H1 (cell line): Measurements from ENCODE around the gene B3GALT5. TPM values are rescaled to one million over a fixed set of nuclear protein-coding genes. Genes with fewer than 3 reads are reported as not detected.

Experiments used
- CEBPB ChIP-seq: IDR thresholded peaks from 2 replicates; pipeline ENCODE4 v1.6.1; 2012; ENCODE audit warnings: low read depth, low read length
- EP300 ChIP-seq, 2 experiments: IDR thresholded peaks; 1 replicate in 1 of 2; 2 replicates in 1 of 2; pipeline ENCODE4 v1.6.1; 2011 to 2012; ENCODE audit warnings: low read depth in 2 of 2, low read length in 2 of 2, mild to moderate bottlenecking in 2 of 2, borderline replicate concordance in 1 of 2, inconsistent platforms in 1 of 2, moderate library complexity in 1 of 2
- GTF2F1 ChIP-seq: IDR thresholded peaks from 2 replicates; pipeline ENCODE4 v1.6.1; 2012; ENCODE audit warnings: low read depth, low read length, improper control_type of control experiment, borderline replicate concordance
- polyA plus RNA-seq, 7 experiments: library from polyadenylated mRNA; depleted of rRNA in 3 of 7; stranded (reverse) in 5 of 7; unstranded in 2 of 7; fragments of >200 nt in 5 of 7; fragments of 200-250 nt in 2 of 7; gene quantifications; 1 replicate in 5 of 7; 2 replicates in 1 of 7; 4 replicates in 1 of 7; pipeline versions ENCODE4 v1.2.1 to v1.2.3, GENCODE V29; 2011 to 2013; ENCODE audit warnings: missing spikeins in 2 of 7, mixed read lengths in 2 of 7
- total RNA-seq: library from RNA; stranded (reverse); fragmentation: NEBNext Ultra II Directional; extraction: Animal tissue kit (Norgen Biotek cat#: 25700); gene quantifications from 2 replicates; pipeline ENCODE4 v1.2.1, GENCODE V29; 2021
- TF ChIP-seq, protein P1 (sequence below): IDR thresholded peaks from 2 replicates; pipeline ENCODE4 v1.6.1; 2012; ENCODE audit warnings: low read length, inconsistent platforms

B3GALT5 gene
- total and polyA plus RNA-seq, 2 of the 8 experiments (the other 6 are each of a cell fraction or from before 2014, with no cell fraction given), result 11.9 to 25.1 TPM

DNA sequence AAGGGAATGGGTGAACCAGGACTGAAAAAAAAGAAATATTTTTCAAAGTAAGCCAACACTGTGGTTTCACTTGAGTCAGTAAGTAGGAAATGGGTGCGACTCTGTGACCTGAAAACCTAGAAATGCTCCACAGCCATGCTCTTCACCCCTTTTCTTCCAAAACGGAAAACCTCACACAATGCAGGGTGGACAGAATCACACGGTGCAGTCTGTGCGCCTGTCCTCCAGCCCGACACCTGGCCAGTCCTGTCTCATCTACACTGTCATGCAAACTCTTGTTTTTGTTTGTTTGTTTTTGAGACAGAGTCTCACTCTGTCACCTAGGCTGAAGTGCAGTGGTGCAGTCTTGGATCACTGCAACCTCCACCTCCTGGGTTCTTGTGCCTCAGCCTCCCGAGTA, 53.3 kb downstream of the B3GALT5 start (continued):
- TF ChIP-seq, protein P1, sequence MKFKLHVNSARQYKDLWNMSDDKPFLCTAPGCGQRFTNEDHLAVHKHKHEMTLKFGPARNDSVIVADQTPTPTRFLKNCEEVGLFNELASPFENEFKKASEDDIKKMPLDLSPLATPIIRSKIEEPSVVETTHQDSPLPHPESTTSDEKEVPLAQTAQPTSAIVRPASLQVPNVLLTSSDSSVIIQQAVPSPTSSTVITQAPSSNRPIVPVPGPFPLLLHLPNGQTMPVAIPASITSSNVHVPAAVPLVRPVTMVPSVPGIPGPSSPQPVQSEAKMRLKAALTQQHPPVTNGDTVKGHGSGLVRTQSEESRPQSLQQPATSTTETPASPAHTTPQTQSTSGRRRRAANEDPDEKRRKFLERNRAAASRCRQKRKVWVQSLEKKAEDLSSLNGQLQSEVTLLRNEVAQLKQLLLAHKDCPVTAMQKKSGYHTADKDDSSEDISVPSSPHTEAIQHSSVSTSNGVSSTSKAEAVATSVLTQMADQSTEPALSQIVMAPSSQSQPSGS, result no peak
- TF ChIP-seq GTF2F1 (no peak), CEBPB (no peak), EP300 (IDR thresholded peaks at IDR 0.05; ENCODE audit: borderline replicate concordance in 1 of 2, low read depth in 2 of 2, low read length in 2 of 2) (no peak)
